Ascending aorta (tissue), 2 donors: Measurements from ENCODE around the gene ANAPC10. TPM values are rescaled to one million over a fixed set of nuclear protein-coding genes. Genes with fewer than 3 reads are reported as not detected.

Experiments
- DNase-seq, 2 donors: peaks; one replicate each; pipeline ENCODE4 v3.0.0-alpha.2; 2019; ENCODE audit warnings: low spot score in 2 of 2
- H3K27ac ChIP-seq, 2 donors: fragments of 200-600 bp; sonication (generic); one replicate each; pipeline ENCODE4 v1.5.1; 2016 to 2017; ENCODE audit warnings: mild to moderate bottlenecking in 1 of 2
- H3K27me3 ChIP-seq: fragments of 200-600 bp; sonication (generic); one replicate; pipeline ENCODE4 v1.5.1; 2017
- H3K36me3 ChIP-seq, 2 donors: fragments of 200-600 bp; sonication (generic); one replicate each; pipeline ENCODE4 v1.5.1; 2016
- H3K4me1 ChIP-seq, 2 donors: fragments of 200-600 bp; sonication (generic); one replicate each; pipeline ENCODE4 v1.5.1; 2016 to 2017; ENCODE audit warnings: mild to moderate bottlenecking in 1 of 2
- H3K4me3 ChIP-seq, 2 donors: fragments of 200-600 bp; sonication (generic); one replicate each; pipeline ENCODE4 v1.5.1; 2016 to 2017; ENCODE audit warnings: mild to moderate bottlenecking in 1 of 2
- H3K9me3 ChIP-seq, 2 donors: fragments of 200-600 bp; sonication (generic); one replicate each; pipeline ENCODE4 v1.5.1; 2016
- intact Hi-C: fragments of 100-400 bp; cut with DNase I; formaldehyde crosslinking; loops from one replicate; pipeline ENCODE4 v1.15.1; 2023
- total RNA-seq: library from RNA; depleted of rRNA; stranded (reverse); fragments of >200 nt; gene quantifications from one replicate; pipeline ENCODE4 v1.1.0, GENCODE V29; 2016
- TF ChIP-seq, protein P1 (sequence below), 3 experiments: fragments of 200-600 bp in 2 of 3; fragments of 450-650 bp in 1 of 3; sonication (generic) in 2 of 3; IDR thresholded peaks; one replicate each; pipeline ENCODE4 v1.5.1; 2016 to 2019; ENCODE audit warnings: antibody characterized with exemption in 3 of 3, mild to moderate bottlenecking in 1 of 3, moderate library complexity in 1 of 3

The ANAPC10 gene
- total RNA-seq, 1 donor from 2014 or later: 2.6 TPM

DNA sequence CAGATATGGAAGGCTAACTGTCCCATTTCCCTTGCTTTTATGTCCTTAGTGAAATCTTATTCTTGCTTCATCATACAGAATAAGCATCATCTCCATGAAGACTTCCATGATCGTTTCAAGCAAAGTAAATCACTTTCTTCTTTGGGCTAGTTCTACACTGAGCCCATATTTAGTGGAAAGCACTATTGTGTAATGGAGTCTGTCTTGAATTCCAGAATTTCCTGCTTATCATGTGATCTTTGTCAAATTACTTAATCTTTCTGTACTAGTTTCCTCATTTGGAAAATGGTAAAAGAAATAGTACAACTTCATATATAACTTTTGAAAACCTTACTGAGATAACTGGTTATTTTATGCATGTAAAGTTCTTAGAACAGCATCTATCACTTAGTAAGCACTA is 7.6 kb downstream of the ANAPC10 start:
- TF ChIP-seq, protein P1, sequence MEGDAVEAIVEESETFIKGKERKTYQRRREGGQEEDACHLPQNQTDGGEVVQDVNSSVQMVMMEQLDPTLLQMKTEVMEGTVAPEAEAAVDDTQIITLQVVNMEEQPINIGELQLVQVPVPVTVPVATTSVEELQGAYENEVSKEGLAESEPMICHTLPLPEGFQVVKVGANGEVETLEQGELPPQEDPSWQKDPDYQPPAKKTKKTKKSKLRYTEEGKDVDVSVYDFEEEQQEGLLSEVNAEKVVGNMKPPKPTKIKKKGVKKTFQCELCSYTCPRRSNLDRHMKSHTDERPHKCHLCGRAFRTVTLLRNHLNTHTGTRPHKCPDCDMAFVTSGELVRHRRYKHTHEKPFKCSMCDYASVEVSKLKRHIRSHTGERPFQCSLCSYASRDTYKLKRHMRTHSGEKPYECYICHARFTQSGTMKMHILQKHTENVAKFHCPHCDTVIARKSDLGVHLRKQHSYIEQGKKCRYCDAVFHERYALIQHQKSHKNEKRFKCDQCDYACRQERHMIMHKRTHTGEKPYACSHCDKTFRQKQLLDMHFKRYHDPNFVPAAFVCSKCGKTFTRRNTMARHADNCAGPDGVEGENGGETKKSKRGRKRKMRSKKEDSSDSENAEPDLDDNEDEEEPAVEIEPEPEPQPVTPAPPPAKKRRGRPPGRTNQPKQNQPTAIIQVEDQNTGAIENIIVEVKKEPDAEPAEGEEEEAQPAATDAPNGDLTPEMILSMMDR (IDR thresholded peaks at IDR 0.05): no peak
- H3K4me1 ChIP-seq: no peaks in the 10 kb centered on the region
- H3K9me3 ChIP-seq: no peaks in the 10 kb centered on the region
- no peak for DNase-seq
- intact Hi-C loops: no loop called here
- no peak overlapping the region for H3K4me3 ChIP-seq
- H3K27ac ChIP-seq: no peak overlapping the region
- no peaks in the 10 kb centered on the region for H3K27me3 ChIP-seq
- H3K36me3 ChIP-seq: peaks cover 7 to 68% of the 10 kb centered on the region in 2 donors

- Histone ChIP-seq H3K4me1 (no peaks in the 10 kb centered on the region), H3K27ac (no peak overlapping the region), H3K9me3 (no peaks in the 10 kb centered on the region), H3K36me3 (peaks cover 5 to 47% of the 10 kb centered on the region in 2 donors), H3K4me3 (no peak overlapping the region), H3K27me3 (no peaks in the 10 kb centered on the region)
- no peak for DNase-seq
- intact Hi-C loops: no loop called here
- TF ChIP-seq, protein P1 (IDR thresholded peaks at IDR 0.05): no peak
These were observed 13.9 kb downstream of the ANAPC10 start for GRCh38 chr4:145083891-145084605.

GRCh38 chr4:145081756-145082155 is 16.2 kb downstream of the ANAPC10 start:
- H3K4me1 ChIP-seq: no peaks in the 10 kb centered on the region
- peaks cover 5 to 46% of the 10 kb centered on the region in 2 donors for H3K36me3 ChIP-seq
- TF ChIP-seq, protein P1 (IDR thresholded peaks at IDR 0.05): no peak
- no peak overlapping the region for H3K4me3 ChIP-seq
- intact Hi-C loops: no loop called here
- no peak overlapping the region for H3K27ac ChIP-seq
- H3K27me3 ChIP-seq: no peaks in the 10 kb centered on the region
- DNase-seq: no peak
- H3K9me3 ChIP-seq: peaks cover 0 to 3% of the 10 kb centered on the region in 2 donors

- no peaks in the 10 kb centered on the region for H3K4me1 ChIP-seq
- DNase-seq: no peak
- H3K9me3 ChIP-seq: peaks cover 0 to 3% of the 10 kb centered on the region in 2 donors
- H3K27me3 ChIP-seq: no peaks in the 10 kb centered on the region
- intact Hi-C loops: no loop called here
- H3K36me3 ChIP-seq: peaks cover 5 to 31% of the 10 kb centered on the region in 2 donors
- no peak overlapping the region for H3K27ac ChIP-seq
- TF ChIP-seq, protein P1 (IDR thresholded peaks at IDR 0.05): no peak
- H3K4me3 ChIP-seq: no peak overlapping the region
These were observed 21.5 kb downstream of the ANAPC10 start for GRCh38 chr4:145076469-145076855.

DNA sequence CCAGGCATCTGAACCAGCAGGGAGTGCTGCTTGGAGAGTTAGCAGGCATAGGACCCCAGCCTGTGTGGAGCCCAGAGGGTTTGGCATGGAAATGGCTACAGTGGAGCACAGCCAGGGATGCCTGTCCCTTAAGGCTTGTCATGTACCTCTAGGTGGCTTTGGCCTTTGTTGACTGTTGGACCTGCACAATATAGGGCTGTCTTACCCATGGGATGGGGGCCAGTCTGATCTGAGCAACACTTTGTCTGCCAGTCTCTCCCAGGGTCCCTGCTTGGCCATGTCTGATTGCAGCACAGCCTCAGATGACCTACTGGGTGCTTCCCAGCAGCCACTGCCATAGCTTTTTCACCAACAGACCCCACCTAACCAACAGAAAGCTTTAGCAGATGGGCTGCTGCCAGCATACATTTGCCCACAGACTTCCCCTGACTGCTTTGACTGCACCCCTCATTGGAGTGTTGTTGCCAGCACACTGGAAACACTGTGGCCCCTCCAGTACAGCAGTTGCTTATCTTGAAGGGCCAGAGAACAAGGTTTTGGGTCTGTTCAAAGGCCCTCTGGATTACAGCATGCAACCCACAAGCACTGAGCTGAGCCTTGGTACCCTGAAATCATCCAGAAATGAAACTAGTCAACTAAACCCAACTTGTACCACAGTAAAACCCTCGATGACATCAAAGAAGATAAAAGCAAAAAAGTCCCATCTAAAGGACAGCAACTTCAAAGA is 22.1 kb downstream of the ANAPC10 start:
- intact Hi-C loops: no loop called here
- H3K4me3 ChIP-seq: no peak overlapping the region
- peaks cover 0 to 3% of the 10 kb centered on the region in 2 donors for H3K9me3 ChIP-seq
- no peak for DNase-seq
- H3K4me1 ChIP-seq: no peaks in the 10 kb centered on the region
- peaks cover 5 to 25% of the 10 kb centered on the region in 2 donors for H3K36me3 ChIP-seq
- H3K27me3 ChIP-seq: no peaks in the 10 kb centered on the region
- TF ChIP-seq, protein P1 (IDR thresholded peaks at IDR 0.05): no peak
- no peak overlapping the region for H3K27ac ChIP-seq
